Endodermal cell (in vitro differentiated cells): Measurements from ENCODE around the gene TMA7B. TPM values are rescaled to one million over a fixed set of nuclear protein-coding genes. Genes with fewer than 3 reads are reported as not detected.

Source experiments
- DNase-seq: peaks from one replicate; pipeline ENCODE4 v3.0.0-alpha.2; 2017
- H3K27ac ChIP-seq: 2 replicates; pipeline ENCODE4 v1.5.1; 2013; ENCODE audit warnings: mild to moderate bottlenecking, low read depth, low read length, moderate library complexity
- H3K27me3 ChIP-seq: 2 replicates; pipeline ENCODE4 v1.6.1; 2013; ENCODE audit warnings: mild to moderate bottlenecking, low read length, moderate library complexity; ENCODE audit not compliant: insufficient read depth, control insufficient read depth, poor library complexity, severe bottlenecking
- H3K36me3 ChIP-seq: 2 replicates; pipeline ENCODE4 v1.7.0; 2013; ENCODE audit warnings: mild to moderate bottlenecking, low read length, moderate library complexity; ENCODE audit not compliant: control insufficient read depth, insufficient read depth
- H3K4me1 ChIP-seq: one replicate; pipeline ENCODE4 v1.7.0; 2013; ENCODE audit warnings: low read length; ENCODE audit not compliant: control insufficient read depth, insufficient read depth
- H3K4me3 ChIP-seq: 2 replicates; pipeline ENCODE4 v1.5.1; 2013; ENCODE audit warnings: mild to moderate bottlenecking, low read length, moderate library complexity
- H3K9ac ChIP-seq: 2 replicates; pipeline ENCODE4 v1.6.1; 2013; ENCODE audit warnings: mild to moderate bottlenecking, low read length, moderate library complexity; ENCODE audit not compliant: poor library complexity, severe bottlenecking; ENCODE audit errors: extremely low read depth
- H3K9me3 ChIP-seq: 2 replicates; pipeline ENCODE4 v1.6.1; 2013; ENCODE audit warnings: mild to moderate bottlenecking, low read length, moderate library complexity; ENCODE audit not compliant: control insufficient read depth
- H3K27ac Mint-ChIP-seq: 2 replicates; pipeline ENCODE4 v1.8.0; 2020; ENCODE audit warnings: mixed read lengths
- H3K27me3 Mint-ChIP-seq: 2 replicates; pipeline ENCODE4 v1.8.0; 2021; ENCODE audit warnings: mild to moderate bottlenecking, mixed read lengths; ENCODE audit not compliant: insufficient read depth
- H3K36me3 Mint-ChIP-seq: 2 replicates; pipeline ENCODE4 v1.8.0; 2020; ENCODE audit warnings: low read depth, mixed read lengths
- H3K4me1 Mint-ChIP-seq: 2 replicates; pipeline ENCODE4 v1.8.0; 2020; ENCODE audit warnings: mixed read lengths
- H3K4me3 Mint-ChIP-seq: 2 replicates; pipeline ENCODE4 v1.8.0; 2020; ENCODE audit warnings: mild to moderate bottlenecking, moderate library complexity, mixed read lengths
- H3K9me3 Mint-ChIP-seq: 2 replicates; pipeline ENCODE4 v1.8.0; 2020; ENCODE audit warnings: mild to moderate bottlenecking, mixed read lengths
- WGBS, 2 experiments: methylation state at CpG; one replicate each; pipeline versions ENCODE4 v1.1.5 to v1.1.7; 2013; ENCODE audit warnings: missing lambda C conversion rate in 2 of 2, mixed read lengths in 1 of 2; ENCODE audit not compliant: insufficient coverage in 1 of 2, insufficient read length in 1 of 2; 5-methylcytosine and 5-hydroxymethylcytosine counted together
- total RNA-seq, 2 donors: library from RNA; stranded (reverse); fragmentation: NEBNext Ultra II Directional in 1 of 2; extraction: Animal tissue kit (Norgen Biotek cat#: 25700) in 1 of 2; gene quantifications; 2 replicates in 1 of 2; 3 replicates in 1 of 2; pipeline ENCODE4 v1.2.1, GENCODE V29; 2021
- TF ChIP-seq, protein P1 (sequence below): fragments of 200-600 bp; sonication (generic); conservative IDR thresholded peaks from 2 replicates; pipeline ENCODE4 v1.5.0; 2021; ENCODE audit warnings: antibody characterized with exemption, mild to moderate bottlenecking

TMA7B gene
- total RNA-seq, 2 donors from 2014 or later: not detected

DNA sequence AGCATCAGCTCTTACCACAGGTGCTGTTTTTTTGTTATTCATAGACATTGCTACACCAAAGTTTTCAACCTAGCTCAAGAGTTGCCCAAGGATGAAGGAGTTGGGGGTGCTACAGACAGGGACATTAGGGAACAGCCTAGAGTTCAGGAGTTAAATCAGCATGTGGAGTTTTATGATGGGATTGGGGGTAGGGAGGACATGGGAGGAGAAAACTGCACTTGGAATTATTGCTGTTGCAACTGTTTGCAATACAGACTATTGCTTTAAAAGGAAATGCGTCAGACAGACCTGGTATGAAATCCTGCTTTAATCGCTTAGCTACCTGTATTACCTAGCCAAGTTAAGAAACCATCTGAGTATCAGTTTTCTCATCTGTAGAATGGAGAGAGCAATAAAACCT is 6.3 kb downstream of the TMA7B start:
- H3K4me3 ChIP-seq: no peak overlapping the region
- Mint-ChIP-seq H3K4me3 (no peak overlapping the region), H3K36me3 (no peaks in the 10 kb centered on the region), H3K27ac (no peak overlapping the region), H3K4me1 (peaks cover 32% of the 10 kb centered on the region), H3K27me3 (peaks cover 10% of the 10 kb centered on the region), H3K9me3 (no peaks in the 10 kb centered on the region)
- H3K4me1 ChIP-seq: peaks cover 12% of the 10 kb centered on the region
- H3K9ac ChIP-seq: no peak overlapping the region
- no peaks in the 10 kb centered on the region for H3K9me3 ChIP-seq
- DNase-seq: no peak
- 76 to 94% methylated on average over 2 of the region's 2 CpGs for WGBS, 2 experiments
- no peak overlapping the region for H3K27ac ChIP-seq
- H3K36me3 ChIP-seq: no peaks in the 10 kb centered on the region
- TF ChIP-seq, protein P1, sequence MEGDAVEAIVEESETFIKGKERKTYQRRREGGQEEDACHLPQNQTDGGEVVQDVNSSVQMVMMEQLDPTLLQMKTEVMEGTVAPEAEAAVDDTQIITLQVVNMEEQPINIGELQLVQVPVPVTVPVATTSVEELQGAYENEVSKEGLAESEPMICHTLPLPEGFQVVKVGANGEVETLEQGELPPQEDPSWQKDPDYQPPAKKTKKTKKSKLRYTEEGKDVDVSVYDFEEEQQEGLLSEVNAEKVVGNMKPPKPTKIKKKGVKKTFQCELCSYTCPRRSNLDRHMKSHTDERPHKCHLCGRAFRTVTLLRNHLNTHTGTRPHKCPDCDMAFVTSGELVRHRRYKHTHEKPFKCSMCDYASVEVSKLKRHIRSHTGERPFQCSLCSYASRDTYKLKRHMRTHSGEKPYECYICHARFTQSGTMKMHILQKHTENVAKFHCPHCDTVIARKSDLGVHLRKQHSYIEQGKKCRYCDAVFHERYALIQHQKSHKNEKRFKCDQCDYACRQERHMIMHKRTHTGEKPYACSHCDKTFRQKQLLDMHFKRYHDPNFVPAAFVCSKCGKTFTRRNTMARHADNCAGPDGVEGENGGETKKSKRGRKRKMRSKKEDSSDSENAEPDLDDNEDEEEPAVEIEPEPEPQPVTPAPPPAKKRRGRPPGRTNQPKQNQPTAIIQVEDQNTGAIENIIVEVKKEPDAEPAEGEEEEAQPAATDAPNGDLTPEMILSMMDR: no peak
- H3K27me3 ChIP-seq: no peaks in the 10 kb centered on the region

DNA sequence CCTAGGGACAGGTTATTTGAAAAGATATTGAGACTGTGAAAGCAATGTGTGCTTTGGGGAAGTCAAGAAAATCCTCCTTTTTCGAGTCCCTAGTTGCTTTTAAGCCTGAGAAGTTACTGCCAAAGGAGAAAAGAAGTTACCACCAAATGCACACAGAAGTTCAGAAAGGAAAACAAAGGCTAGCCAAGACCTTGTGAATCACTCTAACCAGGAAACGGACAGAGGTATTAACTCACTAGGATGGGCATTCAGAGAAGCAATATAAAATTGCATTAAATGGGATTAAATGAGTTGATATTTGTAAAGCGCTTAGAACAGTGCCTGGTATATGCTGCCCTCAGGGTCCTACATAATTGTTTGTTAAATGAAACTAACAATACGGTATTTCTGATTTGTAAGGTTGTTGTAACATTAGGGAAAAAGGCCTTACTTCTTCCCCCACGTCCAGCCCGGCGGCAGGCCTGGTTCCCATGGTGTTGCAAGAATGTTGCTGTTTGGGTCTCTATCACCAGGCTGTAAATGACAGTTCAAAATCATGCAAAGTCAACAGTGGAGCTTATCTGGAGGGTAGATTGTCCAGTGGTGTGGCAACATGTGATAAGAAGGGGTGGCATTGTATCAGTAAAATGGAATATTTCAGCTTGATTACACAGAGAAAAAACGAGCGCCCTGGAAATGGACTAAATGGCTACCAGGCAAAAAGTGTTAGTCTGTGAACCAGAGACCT is 7.1 kb downstream of the TMA7B start:
- no peaks in the 10 kb centered on the region for H3K36me3 ChIP-seq
- no peaks in the 10 kb centered on the region for H3K9me3 ChIP-seq
- H3K4me1 ChIP-seq: peaks cover 12% of the 10 kb centered on the region
- Mint-ChIP-seq H3K4me3 (no peak overlapping the region), H3K9me3 (no peaks in the 10 kb centered on the region), H3K27me3 (peaks cover 13% of the 10 kb centered on the region), H3K4me1 (peaks cover 33% of the 10 kb centered on the region), H3K27ac (peak overlapping the region; percentile 60), H3K36me3 (no peaks in the 10 kb centered on the region)
- H3K27ac ChIP-seq: no peak overlapping the region
- TF ChIP-seq, protein P1: no peak
- DNase-seq: no peak
- no peak overlapping the region for H3K4me3 ChIP-seq
- 80 to 82% methylated on average over 8 to 9 of the region's 9 CpGs for WGBS, 2 experiments
- peaks cover 6% of the 10 kb centered on the region for H3K27me3 ChIP-seq
- H3K9ac ChIP-seq: no peak overlapping the region

DNA sequence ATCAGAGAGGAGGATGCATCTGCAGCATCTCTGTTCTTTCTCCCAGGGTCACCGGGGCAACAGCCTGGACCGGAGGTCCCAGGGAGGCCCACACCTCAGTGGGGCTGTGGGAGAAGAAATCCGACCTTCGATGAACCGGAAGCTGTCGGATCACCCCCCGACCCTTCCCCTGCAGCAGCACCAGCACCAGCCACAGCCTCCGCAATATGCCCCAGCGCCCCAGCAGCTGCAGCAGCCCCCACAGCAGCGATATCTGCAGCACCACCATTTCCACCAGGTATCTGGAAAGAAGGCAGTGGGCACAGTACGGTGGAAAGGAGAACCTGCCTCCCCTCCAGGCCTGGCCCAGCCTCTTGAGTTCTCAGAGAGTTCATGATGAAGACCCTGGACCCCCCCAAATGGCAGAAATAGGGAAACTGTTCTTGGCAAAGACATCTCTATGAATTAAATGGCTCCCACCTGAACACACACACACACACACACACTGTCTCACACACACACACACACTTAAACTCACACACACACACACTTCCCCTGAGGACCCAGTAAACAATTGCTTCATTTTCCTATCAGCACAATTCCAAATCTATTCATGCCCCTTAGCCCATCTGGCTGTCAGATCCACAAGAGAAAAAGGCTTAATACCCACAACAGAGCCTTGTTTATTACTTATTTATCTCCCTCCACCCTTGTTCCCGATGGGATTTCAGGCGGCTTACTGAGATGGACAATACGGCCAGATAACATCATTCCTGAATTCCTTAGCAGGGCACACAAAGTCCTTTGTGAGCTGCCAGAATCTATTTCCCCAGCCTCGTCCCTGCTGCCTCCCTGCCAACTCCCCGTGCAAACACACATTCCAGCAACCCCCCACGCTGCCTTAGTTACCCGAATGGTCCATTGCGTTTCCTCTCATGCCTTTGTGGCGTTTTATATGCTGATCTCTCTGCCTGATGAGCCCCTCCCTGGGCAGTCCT is 8.1 kb downstream of the TMA7B start:
- H3K27me3 ChIP-seq: peaks cover 7% of the 10 kb centered on the region
- no peaks in the 10 kb centered on the region for H3K9me3 ChIP-seq
- H3K27me3 Mint-ChIP-seq: peaks cover 15% of the 10 kb centered on the region
- H3K4me3 Mint-ChIP-seq: no peak overlapping the region
- no peaks in the 10 kb centered on the region for H3K9me3 Mint-ChIP-seq
- H3K9ac ChIP-seq: no peak overlapping the region
- peaks cover 12% of the 10 kb centered on the region for H3K4me1 ChIP-seq
- H3K36me3 ChIP-seq: no peaks in the 10 kb centered on the region
- DNase-seq: peak; percentile 62
- 61 to 65% methylated on average over 18 to 20 of the region's 20 CpGs for WGBS, 2 experiments
- no peak overlapping the region for H3K4me3 ChIP-seq
- H3K27ac Mint-ChIP-seq: peak overlapping the region; percentile 75
- H3K4me1 Mint-ChIP-seq: peaks cover 37% of the 10 kb centered on the region
- no peak overlapping the region for H3K27ac ChIP-seq
- no peaks in the 10 kb centered on the region for H3K36me3 Mint-ChIP-seq
- TF ChIP-seq, protein P1: no peak
